ENCODE results near the gene FPGS. TPM values are rescaled to one million over a fixed set of nuclear protein-coding genes. Genes with fewer than 3 reads are reported as not detected.

FPGS gene
- total RNA-seq, 4 donors from 2014 or later = 36.1 to 56.3 (median 50.1) TPM

GRCh38 chr9:127848756-127849504, 46.2 kb downstream of the FPGS start:
- intact Hi-C loops (cut with DNase I) = no loop called here
- DNase-seq (ENCODE audit: extremely low spot score) = no peak
- peaks cover 0 to 63% (median 1%) of the 10 kb centered on the region in 4 donors for H3K36me3 ChIP-seq
- TF ChIP-seq POLR2AphosphoS5 (IDR thresholded peaks at IDR 0.05) (no peak), POLR2A (IDR thresholded peaks at IDR 0.05; ENCODE audit: low read depth) (no peak), EP300 (IDR thresholded peaks at IDR 0.05) (no peak), CTCF (IDR thresholded peaks at IDR 0.05) (no peak)
- peak overlapping the region in 1 of 4 donors; percentile 75 for H3K27ac ChIP-seq (replicated peaks in 1 of 4)
- H3K9me3 ChIP-seq = peaks cover 0 to 8% (median 6%) of the 10 kb centered on the region in 4 donors
- peaks cover 24 to 67% (median 54%) of the 10 kb centered on the region in 4 donors for H3K4me1 ChIP-seq
- H3K4me3 ChIP-seq = peak overlapping the region in 1 of 4 donors; percentile 67
- 84% methylated on average over 10 of the region's 10 CpGs for WGBS
- H3K27me3 ChIP-seq = no peaks in the 10 kb centered on the region

GRCh38 chr9:127850286-127850830, 47.7 kb downstream of the FPGS start:
- H3K27me3 ChIP-seq = peaks cover 0 to 8% (median 0%) of the 10 kb centered on the region in 4 donors
- H3K27ac ChIP-seq (replicated peaks in 1 of 4) = peak overlapping the region in 2 of 4 donors; percentile 27 to 33
- H3K9me3 ChIP-seq = peaks cover 0 to 8% (median 6%) of the 10 kb centered on the region in 4 donors
- peak overlapping the region; percentile 58 to 75 (median 67) for H3K4me3 ChIP-seq
- peaks cover 0 to 62% (median 1%) of the 10 kb centered on the region in 4 donors for H3K36me3 ChIP-seq
- DNase-seq (ENCODE audit: extremely low spot score) = no peak
- peaks cover 22 to 66% (median 55%) of the 10 kb centered on the region in 4 donors for H3K4me1 ChIP-seq
- 91% methylated on average over 17 of the region's 17 CpGs for WGBS
- intact Hi-C loops (cut with DNase I) = no loop called here
- TF ChIP-seq CTCF (IDR thresholded peaks at IDR 0.05) (no peak), POLR2AphosphoS5 (IDR thresholded peaks at IDR 0.05) (no peak), EP300 (IDR thresholded peaks at IDR 0.05) (no peak), POLR2A (IDR thresholded peaks at IDR 0.05; ENCODE audit: low read depth) (no peak)

GRCh38 chr9:127852829-127853228, 50.1 kb downstream of the FPGS start:
- 91% methylated on average over 8 of the region's 9 CpGs for WGBS
- no peak for DNase-seq (ENCODE audit: extremely low spot score)
- H3K4me1 ChIP-seq = peaks cover 31 to 60% (median 50%) of the 10 kb centered on the region in 4 donors
- peak overlapping the region; percentile 58 to 75 (median 67) for H3K4me3 ChIP-seq
- TF ChIP-seq POLR2A (IDR thresholded peaks at IDR 0.05; ENCODE audit: low read depth) (no peak), POLR2AphosphoS5 (IDR thresholded peaks at IDR 0.05) (no peak), CTCF (IDR thresholded peaks at IDR 0.05) (no peak), EP300 (IDR thresholded peaks at IDR 0.05) (no peak)
- H3K36me3 ChIP-seq = peaks cover 0 to 57% (median 1%) of the 10 kb centered on the region in 4 donors
- H3K9me3 ChIP-seq = peaks cover 0 to 8% (median 6%) of the 10 kb centered on the region in 4 donors
- peak overlapping the region; percentile 68 to 86 (median 83) for H3K27ac ChIP-seq (replicated peaks in 1 of 4)
- H3K27me3 ChIP-seq = peaks cover 0 to 8% (median 0%) of the 10 kb centered on the region in 4 donors
- intact Hi-C loops (cut with DNase I) = no loop called here

GRCh38 chr9:127853312-127854183, 50.9 kb downstream of the FPGS start:
- TF ChIP-seq CTCF (IDR thresholded peaks at IDR 0.05) = no peak
- TF ChIP-seq POLR2AphosphoS5 (IDR thresholded peaks at IDR 0.05) = no peak
- no peak for TF ChIP-seq POLR2A (IDR thresholded peaks at IDR 0.05; ENCODE audit: low read depth)
- no peak for TF ChIP-seq EP300 (IDR thresholded peaks at IDR 0.05)
- Histone ChIP-seq H3K27me3 (peaks cover 0 to 8% (median 0%) of the 10 kb centered on the region in 4 donors), H3K36me3 (peaks cover 0 to 50% (median 1%) of the 10 kb centered on the region in 4 donors), H3K9me3 (peaks cover 0 to 8% (median 6%) of the 10 kb centered on the region in 4 donors), H3K27ac (replicated peaks in 1 of 4) (peak overlapping the region; percentile 68 to 86 (median 83)), H3K4me3 (peak overlapping the region; percentile 58 to 75 (median 67)), H3K4me1 (peaks cover 38 to 61% (median 57%) of the 10 kb centered on the region in 4 donors)
- intact Hi-C loops (cut with DNase I) = no loop called here
- no peak for DNase-seq (ENCODE audit: extremely low spot score)
- 63% methylated on average over 9 of the region's 13 CpGs for WGBS
